HG03108 (cell line): Measurements from ENCODE around the gene MAGIX.

Experiments used
- ATAC-seq: cut with Tn5 transposase; IDR thresholded peaks from one replicate; pipeline ENCODE4 v1.9.1; 2021; ENCODE audit warnings: moderate library complexity; ENCODE audit not compliant: unreplicated experiment

Gene MAGIX

GRCh38 chrX:49204017-49204416, 41.5 kb downstream of the MAGIX start:
- ATAC-seq = no peak

GRCh38 chrX:49204709-49205108, 42.2 kb downstream of the MAGIX start:
- no peak for ATAC-seq

- no peak for ATAC-seq
Measured at GRCh38 chrX:49205443-49205842, 42.9 kb downstream of the MAGIX start.

GRCh38 chrX:49206543-49206942, 44.0 kb downstream of the MAGIX start:
- no peak for ATAC-seq

- ATAC-seq = no peak
Measured at GRCh38 chrX:49208399-49208798, 45.8 kb downstream of the MAGIX start.

GRCh38 chrX:49209434-49210251, 47.1 kb downstream of the MAGIX start:
- ATAC-seq = no peak

- ATAC-seq = no peak
Measured at GRCh38 chrX:49210406-49210805, 47.8 kb downstream of the MAGIX start.

- no peak for ATAC-seq
Measured at GRCh38 chrX:49211074-49211473, 48.5 kb downstream of the MAGIX start.

- no peak for ATAC-seq
Measured at GRCh38 chrX:49212209-49212608, 49.7 kb downstream of the MAGIX start.

GRCh38 chrX:49212861-49213260, 50.3 kb downstream of the MAGIX start:
- ATAC-seq = no peak

GRCh38 chrX:49214416-49214815, 51.9 kb downstream of the MAGIX start:
- no peak for ATAC-seq

- ATAC-seq = no peak
Measured at GRCh38 chrX:49214996-49215526, 52.5 kb downstream of the MAGIX start.
